Myocyte (in vitro differentiated cells): Measurements from ENCODE around the gene CNBP. TPM values are rescaled to one million over a fixed set of nuclear protein-coding genes. Genes with fewer than 3 reads are reported as not detected.
"Not testable (repeated sequence)": the region's sequence is repeated elsewhere in the genome, so short reads cannot be mapped to it uniquely, and the experiment has no call there.

ENCODE experiments used
- DNase-seq: peaks from one replicate; pipeline ENCODE4 v3.0.0-alpha.2; 2012; ENCODE audit warnings: low read depth
- total RNA-seq: library from RNA; depleted of rRNA; stranded (reverse); fragments of >200 nt; gene quantifications from 2 replicates; pipeline ENCODE4 v1.2.3, GENCODE V29; 2014

Gene CNBP
- total RNA-seq, 1 donor from 2014 or later = 566 TPM

DNA sequence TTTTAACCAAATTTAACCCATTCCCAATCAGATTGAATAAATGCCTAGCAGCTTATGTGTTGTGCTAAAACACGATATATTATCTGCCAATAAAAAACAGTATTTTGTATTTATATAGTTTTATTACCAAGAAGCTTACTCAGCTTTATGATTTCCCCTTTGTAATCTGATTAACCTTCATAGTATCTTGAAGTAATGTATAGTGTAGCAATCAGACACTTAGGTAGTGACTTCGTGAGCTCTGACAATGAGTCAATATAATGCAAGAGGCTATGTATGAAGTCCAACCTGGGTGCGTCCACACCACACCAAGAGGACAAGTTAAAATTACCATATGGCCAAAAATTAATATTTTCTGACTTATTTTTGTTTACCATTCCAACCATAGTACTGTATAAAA is 2.1 kb upstream of the CNBP start:
- no peak for DNase-seq

DNA sequence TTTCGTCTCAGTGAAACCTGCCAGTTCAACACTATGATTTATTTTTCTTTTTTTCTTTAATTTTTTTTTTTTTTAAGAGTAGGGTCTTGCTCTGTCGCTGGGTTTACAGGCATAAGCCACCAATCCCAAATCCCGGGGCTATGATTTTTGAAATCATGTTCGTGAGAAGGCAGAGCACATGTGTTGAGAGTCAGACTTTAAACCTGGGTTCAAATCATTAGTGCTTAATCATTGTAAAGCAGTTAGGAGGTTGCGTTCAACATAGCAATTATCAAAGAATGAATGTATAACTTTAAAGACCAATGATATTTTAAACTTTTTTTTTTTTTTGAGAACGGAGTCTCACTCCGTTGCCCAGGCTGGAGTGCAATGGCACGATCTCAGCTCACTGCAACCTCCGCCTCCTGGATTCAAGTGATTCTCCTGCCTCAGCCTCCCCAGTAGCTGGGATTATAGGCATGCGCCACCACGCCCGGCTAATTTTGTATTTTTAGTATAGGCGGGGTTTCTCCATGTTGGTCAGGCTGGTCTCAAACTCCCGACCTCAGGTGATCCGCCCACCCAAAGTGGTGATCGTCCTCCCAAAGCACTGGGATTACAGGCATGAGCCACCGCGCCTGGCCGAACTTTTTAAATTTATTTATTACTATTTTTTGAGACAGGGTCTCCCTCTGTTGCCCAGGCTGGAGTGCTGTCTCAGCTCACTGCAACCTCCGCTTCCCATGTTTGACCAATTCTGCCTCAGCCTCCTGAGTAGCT is 1.3 kb upstream of the CNBP start:
- DNase-seq = not testable (repeated sequence)

- DNase-seq = peak; percentile 40
Measured at GRCh38 chr3:129184396-129184657, 631 bp upstream of the CNBP start.

- peak; percentile 57 for DNase-seq
Measured at GRCh38 chr3:129182390-129183185, 1.1 kb downstream of the CNBP start.

GRCh38 chr3:129181819-129182218 is 1.9 kb downstream of the CNBP start:
- DNase-seq = no peak

GRCh38 chr3:129180461-129180860 is 3.2 kb downstream of the CNBP start:
- no peak for DNase-seq

DNA sequence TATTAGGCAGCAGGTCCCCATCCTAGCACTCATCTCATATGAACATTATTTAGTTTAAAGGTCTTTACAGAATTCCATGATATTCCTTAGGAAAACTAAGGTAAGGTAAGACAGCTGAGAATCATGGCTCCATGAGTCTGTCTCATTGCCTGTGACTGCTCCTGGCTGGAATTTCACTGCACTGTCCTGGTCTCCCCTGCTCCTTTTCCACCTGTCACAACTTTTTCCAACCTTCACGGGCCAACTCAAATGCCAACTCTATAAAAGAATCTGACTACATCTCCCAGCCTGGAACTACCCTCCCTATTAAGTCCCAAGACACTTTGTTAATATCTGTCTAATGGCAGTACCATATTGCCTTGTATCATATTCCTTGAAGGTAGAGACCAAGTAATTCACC is 7.6 kb downstream of the CNBP start:
- peak; percentile 53 for DNase-seq

DNA sequence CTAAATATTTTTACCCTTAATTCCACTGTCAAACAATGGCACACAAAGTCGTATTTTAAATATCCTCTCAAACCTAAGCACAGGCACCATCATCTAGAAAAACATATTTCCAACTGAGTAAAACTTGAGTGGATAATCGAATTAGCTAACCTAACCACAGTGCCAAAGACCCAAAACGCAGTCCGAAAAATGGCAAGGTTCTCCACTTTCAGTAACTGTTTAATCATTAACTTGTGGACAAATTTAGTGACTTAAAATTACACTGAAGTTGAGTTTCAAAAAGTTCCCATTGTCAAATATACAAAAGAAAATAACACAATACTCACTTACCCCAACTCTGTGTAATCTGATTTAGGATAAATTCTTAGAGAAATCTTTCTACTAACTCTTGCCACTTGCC is 10.0 kb downstream of the CNBP start:
- DNase-seq = no peak

- peak; percentile 50 for DNase-seq
Measured at GRCh38 chr3:129173206-129173605, 10.5 kb downstream of the CNBP start.

GRCh38 chr3:129166579-129167332 is 16.9 kb downstream of the CNBP start:
- DNase-seq = no peak

DNA sequence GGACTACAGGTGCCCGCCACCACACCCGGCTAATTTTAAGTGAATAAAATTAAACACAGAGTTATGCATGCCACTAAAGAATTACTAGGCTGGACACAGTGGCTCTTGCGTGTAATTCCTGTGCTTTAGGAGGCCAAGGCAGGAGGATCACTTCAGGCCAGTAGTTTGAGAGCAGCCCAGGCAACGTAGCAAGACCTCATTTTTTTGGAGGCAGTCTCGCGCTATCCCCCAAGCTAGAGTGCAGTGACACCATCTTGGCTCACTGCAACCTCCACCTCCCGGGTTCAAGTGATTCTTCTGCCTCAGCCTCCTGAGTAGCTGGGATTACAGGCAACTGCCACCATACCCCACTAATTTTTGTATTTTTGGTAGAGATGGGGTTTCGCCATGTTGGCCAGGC is 18.1 kb downstream of the CNBP start:
- DNase-seq = not testable (repeated sequence)

DNA sequence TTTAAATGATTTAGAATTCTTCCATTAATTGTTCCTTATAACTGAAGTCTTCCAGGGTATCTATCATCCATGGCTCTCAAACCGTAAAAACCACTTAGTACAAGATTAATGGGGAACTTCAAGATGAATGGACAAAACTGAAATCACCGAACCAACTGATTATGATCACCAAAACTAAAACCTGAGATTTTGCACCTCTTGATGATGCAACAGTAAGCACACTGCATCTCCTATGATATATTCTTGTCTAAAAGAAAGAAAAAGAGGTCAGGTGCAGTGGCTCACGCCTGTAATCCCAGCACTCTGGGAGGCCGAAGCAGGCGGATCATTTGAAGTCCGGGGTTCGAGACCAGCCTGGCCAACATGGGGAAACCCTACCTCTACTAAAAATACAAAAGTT is 19.2 kb downstream of the CNBP start:
- no peak for DNase-seq

- DNase-seq = no peak
Measured at GRCh38 chr3:129162729-129163579, 20.7 kb downstream of the CNBP start.

- DNase-seq = peak; percentile 47
Measured at GRCh38 chr3:129161860-129162271, 21.8 kb downstream of the CNBP start.

DNA sequence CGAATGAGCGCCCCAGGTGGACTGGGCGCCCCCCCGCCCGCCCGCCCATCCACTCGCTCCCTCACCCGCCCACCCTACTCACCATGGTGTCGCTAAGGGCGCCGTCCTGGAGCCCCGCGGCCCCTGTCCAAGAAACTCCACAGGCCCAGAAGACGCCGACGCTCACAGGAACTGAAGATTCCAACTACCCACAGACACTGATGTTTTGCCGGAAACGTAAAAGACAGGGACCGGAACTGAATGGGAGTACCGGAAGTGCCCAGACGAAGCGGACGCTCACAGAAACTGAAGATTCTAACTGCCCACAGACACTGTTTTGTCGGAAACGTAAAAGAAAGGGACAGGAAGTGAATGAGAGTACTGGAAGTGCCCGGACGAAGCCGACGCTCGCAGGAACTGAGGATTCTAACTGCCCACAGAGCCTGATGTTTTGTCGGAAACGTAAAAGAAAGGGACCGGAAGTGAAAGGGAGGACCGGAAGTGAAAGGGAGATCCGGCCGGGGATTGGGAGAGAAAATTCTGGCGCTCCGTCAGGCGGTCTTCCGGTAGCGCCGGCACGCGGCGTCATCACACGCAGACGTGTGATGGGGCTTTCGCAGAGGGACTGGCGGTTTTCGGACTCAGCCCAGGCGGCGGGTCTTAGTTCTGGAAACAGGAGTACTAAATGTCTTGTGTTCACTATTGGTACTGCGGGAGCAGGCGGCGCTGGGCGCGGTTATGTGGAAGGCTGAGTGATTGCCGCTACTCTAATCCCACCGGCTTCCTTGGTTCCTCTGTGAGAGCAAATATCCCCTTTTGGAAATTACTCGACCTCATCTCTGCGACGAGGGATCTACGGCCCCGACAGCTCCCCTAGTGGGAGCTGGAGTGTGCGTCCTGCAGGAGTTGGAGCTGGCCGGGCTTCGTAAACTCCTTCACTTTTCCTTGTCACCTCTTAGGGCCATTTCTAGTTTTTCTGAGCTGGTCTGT is 22.5 kb downstream of the CNBP start, which contains the start of gene ISY1:
Gene ISY1, minus strand, starts transcription at position 173 of the 969 bp plus-strand sequence. Its CDS starts 88 bp downstream, at position 85.
- peak; percentile 97 for DNase-seq

DNA sequence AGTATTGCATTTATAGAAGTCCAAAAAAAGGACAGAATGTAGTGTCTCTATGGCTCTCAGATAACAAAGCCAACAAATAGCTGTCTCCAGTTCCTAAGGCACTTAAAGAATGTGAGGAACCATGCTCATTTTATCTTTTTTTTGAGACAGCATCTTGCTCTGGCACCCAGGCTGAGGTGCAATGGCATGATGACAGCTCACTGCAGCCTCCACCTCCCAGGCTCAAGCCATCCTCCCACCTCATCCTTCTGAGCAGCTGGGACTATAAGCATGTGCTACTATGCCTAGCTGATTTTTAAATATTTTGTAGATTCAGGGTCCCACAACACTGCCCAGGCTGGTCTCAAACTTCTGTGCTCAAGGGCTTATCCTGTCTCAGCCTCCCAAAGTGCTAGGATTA is 38.9 kb downstream of the CNBP start:
- no peak for DNase-seq

GRCh38 chr3:129141011-129141410 is 42.7 kb downstream of the CNBP start:
- DNase-seq = not testable (repeated sequence)

DNA sequence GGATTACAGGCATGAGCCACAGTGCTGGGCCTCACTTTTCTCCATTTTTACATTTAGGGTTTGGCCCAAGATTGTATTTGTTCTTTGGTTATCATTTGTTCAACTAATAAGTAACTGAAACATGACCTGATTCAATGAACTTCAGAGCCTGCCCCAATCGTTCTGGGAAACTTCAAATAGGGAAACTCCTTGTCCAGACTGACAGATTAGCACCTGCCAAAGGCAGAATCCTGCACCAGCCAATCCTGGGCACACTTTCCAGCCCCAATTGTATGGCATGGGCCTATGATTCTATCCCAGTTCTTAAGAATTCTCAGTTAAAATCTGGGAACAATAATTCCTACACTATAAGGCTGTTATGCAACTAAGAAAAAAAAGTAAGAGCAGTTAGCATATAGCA is 43.8 kb downstream of the CNBP start:
- DNase-seq = no peak

- DNase-seq = not testable (repeated sequence)
Measured at GRCh38 chr3:129136275-129136674, 47.4 kb downstream of the CNBP start.
